OCI-LY1 (cell line): Measurements from ENCODE around the gene KLHL26.

Source experiments
- H2AFZ ChIP-seq: fragments of 200-600 bp; sonication (generic), shearing (Covaris generic); 2 replicates; pipeline ENCODE4 v1.6.0; 2014; ENCODE audit warnings: antibody characterized with exemption, mild to moderate bottlenecking, low read length
- H3F3A ChIP-seq: fragments of 200-600 bp; sonication (generic), shearing (Covaris generic); 2 replicates; pipeline ENCODE4 v1.6.0; 2014; ENCODE audit warnings: mild to moderate bottlenecking, antibody characterized with exemption, low read length, moderate library complexity; ENCODE audit not compliant: insufficient read depth
- H3K27ac ChIP-seq: fragments of 200-600 bp; sonication (generic); 2 replicates; pipeline ENCODE4 v1.5.1; 2014; ENCODE audit warnings: low read length, mixed run types, mild to moderate bottlenecking, low read depth; ENCODE audit not compliant: poor library complexity, severe bottlenecking
- H3K27me3 ChIP-seq: fragments of 200-600 bp; sonication (generic); 2 replicates; pipeline ENCODE4 v1.6.0; 2014; ENCODE audit warnings: antibody characterized with exemption, mild to moderate bottlenecking, low read length, moderate library complexity; ENCODE audit not compliant: insufficient read depth
- H3K36me3 ChIP-seq: fragments of 200-600 bp; sonication (generic); 2 replicates; pipeline ENCODE4 v1.6.1; 2014; ENCODE audit warnings: mild to moderate bottlenecking, antibody characterized with exemption, low read length, moderate library complexity, mixed read lengths; ENCODE audit not compliant: insufficient read depth
- H3K4me1 ChIP-seq: fragments of 200-600 bp; sonication (generic); 2 replicates; pipeline ENCODE4 v1.5.1; 2014; ENCODE audit warnings: mild to moderate bottlenecking, low read length, moderate library complexity; ENCODE audit not compliant: insufficient read depth, severe bottlenecking
- H3K4me2 ChIP-seq: fragments of 200-600 bp; sonication (generic), shearing (Covaris generic); 2 replicates; pipeline ENCODE4 v1.6.1; 2014; ENCODE audit warnings: low read length
- H3K4me3 ChIP-seq: fragments of 200-600 bp; sonication (generic); 2 replicates; pipeline ENCODE4 v1.5.1; 2014; ENCODE audit warnings: low read length, low read depth, mild to moderate bottlenecking, mixed read lengths; ENCODE audit not compliant: poor library complexity, severe bottlenecking
- H3K79me2 ChIP-seq: fragments of 200-600 bp; shearing (Covaris generic); 2 replicates; pipeline ENCODE4 v1.6.1; 2016; ENCODE audit warnings: mixed run types, low read length, mixed read lengths; ENCODE audit not compliant: insufficient read depth
- H3K9ac ChIP-seq: fragments of 200-600 bp; sonication (generic), shearing (Covaris generic); 2 replicates; pipeline ENCODE4 v1.6.1; 2014; ENCODE audit warnings: mild to moderate bottlenecking, low read length, mixed read lengths
- H3K9me2 ChIP-seq: fragments of 200-600 bp; sonication (generic), shearing (Covaris generic); 2 replicates; pipeline ENCODE4 v1.6.1; 2014; ENCODE audit warnings: low read depth, mild to moderate bottlenecking, low read length, mixed read lengths
- H3K9me3 ChIP-seq: fragments of 200-600 bp; shearing (Covaris generic); 2 replicates; pipeline ENCODE4 v1.6.1; 2014; ENCODE audit warnings: low read length, mixed read lengths
- H4K20me1 ChIP-seq: fragments of 200-600 bp; sonication (generic), shearing (Covaris generic); 2 replicates; pipeline ENCODE4 v1.6.0; 2016; ENCODE audit warnings: mild to moderate bottlenecking, low read length; ENCODE audit not compliant: insufficient read depth
- CTCF ChIP-seq: fragments of 200-600 bp; sonication (generic), shearing (Covaris generic); IDR thresholded peaks from 2 replicates; pipeline ENCODE4 v1.5.1; 2017; ENCODE audit warnings: mild to moderate bottlenecking, antibody characterized with exemption, low read length, moderate library complexity, mixed read lengths
- EZH2 ChIP-seq: fragments of 200-600 bp; sonication (generic), shearing (Covaris generic); IDR thresholded peaks from 2 replicates; pipeline ENCODE4 v1.8.0; 2017; ENCODE audit warnings: borderline replicate concordance, mixed run types, mild to moderate bottlenecking, antibody characterized with exemption, low read length, moderate library complexity, mixed read lengths

Gene KLHL26

GRCh38 chr19:18716857-18717256 lies 80.0 kb downstream of the KLHL26 start:
- Histone ChIP-seq H3F3A (no peaks in the 10 kb centered on the region), H3K27ac (no peak overlapping the region), H3K79me2 (no peaks in the 10 kb centered on the region), H3K27me3 (no peaks in the 10 kb centered on the region; the same call in 1 of the 2 replicates), H3K4me2 (no peak overlapping the region), H3K36me3 (no peaks in the 10 kb centered on the region), H3K4me1 (no peaks in the 10 kb centered on the region), H3K4me3 (no peak overlapping the region), H3K9me2 (no peaks in the 10 kb centered on the region), H2AFZ (no peak overlapping the region), H3K9me3 (no peaks in the 10 kb centered on the region), H3K9ac (no peak overlapping the region), H4K20me1 (no peaks in the 10 kb centered on the region)
- TF ChIP-seq EZH2: no peak
- no peak for TF ChIP-seq CTCF

- no peaks in the 10 kb centered on the region for H3K4me1 ChIP-seq
- H3K27me3 ChIP-seq: no peaks in the 10 kb centered on the region; the same call in 1 of the 2 replicates
- no peak overlapping the region for H2AFZ ChIP-seq
- H4K20me1 ChIP-seq: no peaks in the 10 kb centered on the region
- H3K9me2 ChIP-seq: no peaks in the 10 kb centered on the region
- no peak overlapping the region for H3K4me3 ChIP-seq
- no peaks in the 10 kb centered on the region for H3K79me2 ChIP-seq
- no peak overlapping the region for H3K4me2 ChIP-seq
- no peak overlapping the region for H3K27ac ChIP-seq
- H3K9me3 ChIP-seq: no peaks in the 10 kb centered on the region
- H3F3A ChIP-seq: no peaks in the 10 kb centered on the region
- no peak for TF ChIP-seq EZH2
- no peak for TF ChIP-seq CTCF
- no peak overlapping the region for H3K9ac ChIP-seq
- H3K36me3 ChIP-seq: no peaks in the 10 kb centered on the region
Measured at GRCh38 chr19:18717601-18718000, 80.8 kb downstream of the KLHL26 start.

GRCh38 chr19:18718015-18718526 lies 81.2 kb downstream of the KLHL26 start:
- Histone ChIP-seq H3K4me3 (no peak overlapping the region), H3K4me1 (no peaks in the 10 kb centered on the region), H3F3A (no peaks in the 10 kb centered on the region), H2AFZ (no peak overlapping the region), H3K9me3 (no peaks in the 10 kb centered on the region), H3K9me2 (no peaks in the 10 kb centered on the region), H3K4me2 (no peak overlapping the region), H3K27me3 (no peaks in the 10 kb centered on the region; the same call in 1 of the 2 replicates), H3K9ac (no peak overlapping the region), H4K20me1 (no peaks in the 10 kb centered on the region), H3K36me3 (no peaks in the 10 kb centered on the region), H3K79me2 (no peaks in the 10 kb centered on the region), H3K27ac (no peak overlapping the region)
- no peak for TF ChIP-seq EZH2

GRCh38 chr19:18718846-18719458 lies 82.1 kb downstream of the KLHL26 start:
- no peaks in the 10 kb centered on the region for H3K79me2 ChIP-seq
- H3K9me2 ChIP-seq: no peaks in the 10 kb centered on the region
- no peaks in the 10 kb centered on the region for H3K9me3 ChIP-seq
- no peaks in the 10 kb centered on the region for H3K36me3 ChIP-seq
- no peaks in the 10 kb centered on the region for H3F3A ChIP-seq
- no peak overlapping the region for H3K4me3 ChIP-seq
- H4K20me1 ChIP-seq: no peaks in the 10 kb centered on the region
- no peaks in the 10 kb centered on the region for H3K4me1 ChIP-seq
- no peak overlapping the region for H2AFZ ChIP-seq
- no peaks in the 10 kb centered on the region; the same call in none of the 2 replicates for H3K27me3 ChIP-seq
- H3K9ac ChIP-seq: no peak overlapping the region
- H3K27ac ChIP-seq: no peak overlapping the region
- TF ChIP-seq EZH2: no peak
- no peak for TF ChIP-seq CTCF
- H3K4me2 ChIP-seq: no peak overlapping the region
